ENCODE results near the gene SFTPB.

Gene SFTPB

DNA sequence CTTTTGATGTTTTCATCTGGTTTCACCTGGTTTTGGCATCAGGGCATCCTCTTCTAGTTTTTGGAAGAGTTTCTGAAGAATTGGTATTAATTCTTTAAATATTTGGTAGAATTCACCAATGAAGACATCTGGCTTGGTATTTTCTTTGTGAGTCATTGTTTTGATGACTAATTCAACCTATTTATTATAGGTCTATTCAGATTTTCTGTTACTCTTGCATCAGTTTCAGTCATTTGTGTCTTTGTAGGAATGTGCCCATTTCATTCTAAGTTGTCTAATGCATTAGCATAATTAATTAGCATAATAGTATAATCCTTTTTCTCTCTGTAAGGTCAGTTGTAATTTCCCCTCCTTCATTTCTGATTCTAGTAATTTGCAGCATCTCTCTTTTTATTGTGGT is 34.2 kb upstream of the SFTPB start:
- no peak for DNase-seq (ENCODE audit: low spot score)

DNA sequence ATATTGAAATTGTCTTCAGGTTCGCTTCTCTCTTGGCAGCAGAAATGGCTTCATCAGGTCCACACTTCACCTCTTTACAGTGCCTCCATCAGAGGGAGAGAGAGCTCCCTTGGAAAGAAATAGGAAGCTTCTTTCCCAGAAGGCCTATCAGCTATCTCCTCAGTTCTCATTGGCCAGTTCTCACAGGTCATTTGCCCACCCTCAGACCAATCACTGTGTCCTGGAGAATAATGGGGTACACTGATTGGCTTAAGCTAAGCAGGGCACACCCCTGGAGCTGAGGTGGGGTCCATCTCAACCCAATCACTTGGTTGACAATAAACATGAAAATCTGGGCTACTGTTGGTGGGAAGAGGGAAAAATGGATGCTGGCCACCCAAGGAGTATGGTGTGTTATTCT is 31.3 kb upstream of the SFTPB start:
- no peak for DNase-seq (ENCODE audit: low spot score)

DNA sequence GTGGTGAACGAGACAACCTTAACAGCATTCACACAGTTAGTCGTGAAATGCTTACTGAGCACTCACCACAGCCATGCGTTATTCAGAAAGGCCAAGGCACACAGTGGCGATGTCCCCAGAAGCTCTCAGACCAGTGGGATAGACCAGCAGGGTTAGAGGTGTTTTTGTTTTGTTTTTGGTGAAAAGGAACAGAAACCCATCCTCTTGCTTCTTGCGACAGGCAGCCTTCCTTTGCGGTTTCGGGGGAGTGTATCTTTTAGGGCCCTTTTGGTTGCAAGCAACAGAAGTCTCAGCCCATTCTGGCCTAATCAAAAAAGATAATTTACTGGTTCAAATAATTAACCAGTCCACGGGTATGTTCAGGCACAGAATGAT is 30.9 kb upstream of the SFTPB start:
- no peak for DNase-seq (ENCODE audit: low spot score)

DNA sequence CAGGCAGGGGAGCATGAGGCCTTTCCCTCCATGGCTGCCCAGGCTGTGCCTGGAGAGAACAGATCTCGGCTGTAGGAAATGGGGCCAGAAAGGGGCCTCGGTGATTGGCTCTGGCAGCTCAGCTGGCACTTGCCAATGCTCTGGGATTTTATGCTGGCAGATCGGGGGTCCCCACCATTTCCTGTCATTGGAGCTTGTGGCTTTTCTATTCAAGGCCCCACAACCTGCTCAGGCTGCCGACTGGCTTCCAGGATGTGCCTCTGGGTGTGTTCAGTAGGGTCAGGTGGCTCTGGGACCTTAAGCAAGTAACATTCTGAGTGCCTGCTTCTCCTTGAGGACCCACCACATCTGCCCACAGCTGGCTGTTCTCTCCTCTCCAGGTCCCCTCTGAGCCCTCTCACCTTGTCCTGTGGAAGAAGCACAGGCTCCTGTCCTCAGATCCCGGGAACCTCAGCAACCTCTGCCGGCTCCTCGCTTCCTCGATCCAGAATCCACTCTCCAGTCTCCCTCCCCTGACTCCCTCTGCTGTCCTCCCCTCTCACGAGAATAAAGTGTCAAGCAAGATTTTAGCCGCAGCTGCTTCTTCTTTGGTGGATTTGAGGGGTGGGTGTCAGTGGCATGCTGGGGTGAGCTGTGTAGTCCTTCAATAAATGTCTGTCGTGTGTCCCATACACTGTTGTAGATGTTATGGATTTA is 30.3 kb upstream of the SFTPB start:
- no peak for DNase-seq (ENCODE audit: low spot score)

DNA sequence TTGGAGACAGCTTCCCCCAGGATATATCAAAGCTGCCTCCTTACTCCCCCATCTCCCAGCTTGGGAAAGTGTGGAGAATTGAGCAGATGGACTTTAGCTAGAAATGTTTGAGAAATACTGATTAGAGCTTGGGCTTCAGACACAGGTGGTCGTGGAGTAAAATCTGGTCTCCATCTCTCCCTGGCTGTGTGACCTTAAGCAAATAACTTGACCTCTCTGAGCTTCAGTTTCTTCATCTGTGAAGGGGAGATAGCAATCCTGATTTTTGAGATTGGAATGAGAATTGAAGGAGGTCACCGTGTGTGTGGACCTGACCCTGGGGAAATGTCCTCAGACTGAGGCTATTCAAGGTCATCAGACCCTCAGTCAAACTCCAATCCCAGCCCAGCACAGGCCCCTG is 29.7 kb upstream of the SFTPB start:
- no peak for DNase-seq (ENCODE audit: low spot score)

DNA sequence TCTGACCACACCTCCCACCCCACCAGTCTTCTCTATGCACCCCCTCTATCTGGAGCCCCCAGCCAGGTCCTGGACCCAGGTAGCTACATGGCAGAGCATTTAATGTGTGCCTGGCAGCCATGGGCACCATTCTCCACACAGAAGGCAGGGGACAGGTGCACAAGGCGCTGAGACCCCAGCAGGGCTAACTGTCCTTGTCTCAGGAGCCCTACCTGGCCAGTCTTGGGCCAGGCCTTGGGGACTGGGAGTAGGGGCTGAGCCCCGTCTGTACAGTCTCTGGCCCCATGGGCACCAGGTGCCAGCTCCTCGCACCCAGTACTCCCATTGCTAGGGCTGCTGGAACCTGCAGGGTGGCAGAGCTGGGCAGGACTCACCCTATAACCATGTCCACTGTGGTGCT is 29.1 kb upstream of the SFTPB start:
- DNase-seq (ENCODE audit: low spot score), result no peak

DNA sequence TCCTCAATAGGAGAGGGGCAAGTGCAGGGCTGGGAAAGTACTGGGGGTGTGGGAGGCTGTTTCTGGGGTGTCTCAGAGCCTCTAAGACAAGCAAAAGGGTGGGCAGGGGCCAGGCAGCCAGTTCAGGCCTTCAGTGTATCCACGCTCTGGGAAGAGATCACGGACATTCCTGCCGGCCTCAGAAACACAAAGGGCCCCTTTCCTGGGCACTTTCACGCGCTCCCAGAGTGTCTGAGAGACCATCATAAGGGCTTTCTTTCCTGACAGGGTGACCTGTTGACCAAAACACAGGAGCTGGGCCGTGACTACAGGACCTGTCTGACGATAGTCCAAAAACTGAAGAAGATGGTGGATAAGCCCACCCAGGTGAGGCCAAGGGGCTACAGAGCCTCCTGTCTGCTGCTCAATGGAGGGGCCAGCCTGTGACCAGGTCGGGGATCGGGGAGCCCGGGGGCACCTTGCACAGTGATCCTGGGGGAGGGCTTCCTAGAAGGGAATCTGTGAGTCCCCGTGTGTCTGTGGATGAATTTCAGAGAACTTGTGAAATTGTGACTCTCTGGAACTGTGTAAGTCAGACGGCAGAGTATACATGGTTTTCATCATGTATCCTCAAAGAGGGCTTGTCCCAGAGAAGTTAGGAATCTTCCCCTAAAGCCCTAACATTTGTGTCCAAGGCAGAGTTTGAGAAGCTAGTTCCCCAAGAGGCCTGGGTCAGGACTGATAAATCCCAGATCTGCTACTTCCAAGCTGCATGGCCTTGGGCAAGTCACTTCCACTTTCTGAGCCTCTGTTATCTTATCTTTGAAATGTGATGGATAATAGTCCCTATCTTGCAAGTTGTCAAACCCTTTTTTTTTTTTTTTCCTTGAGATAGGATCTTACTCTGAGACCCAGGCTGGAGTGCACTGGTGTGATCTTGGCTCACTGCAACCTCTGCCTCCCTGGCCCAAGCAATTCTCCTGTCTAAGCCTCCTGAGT is 28.0 kb upstream of the SFTPB start:
- no peak for DNase-seq (ENCODE audit: low spot score)

DNA sequence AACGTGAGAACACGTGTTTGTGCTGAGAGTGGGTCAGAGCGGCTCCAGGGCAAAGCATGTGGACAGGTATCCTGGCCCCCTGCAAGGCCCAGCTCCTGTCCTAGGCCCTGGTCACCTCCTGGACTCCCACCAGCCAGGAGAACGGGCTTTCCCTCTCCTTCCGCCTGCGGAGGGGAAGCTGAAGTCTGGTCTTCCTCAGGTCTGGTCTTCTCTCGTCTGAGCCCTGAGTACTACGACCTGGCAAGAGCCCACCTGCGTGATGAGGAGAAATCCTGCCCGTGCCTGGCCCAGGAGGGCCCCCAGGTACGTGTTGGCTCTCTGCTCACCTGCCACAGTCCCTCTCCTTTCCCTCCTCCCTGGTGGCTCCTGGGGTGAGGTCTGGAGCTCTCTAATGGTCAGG is 27.1 kb upstream of the SFTPB start:
- DNase-seq (ENCODE audit: low spot score), result no peak

DNA sequence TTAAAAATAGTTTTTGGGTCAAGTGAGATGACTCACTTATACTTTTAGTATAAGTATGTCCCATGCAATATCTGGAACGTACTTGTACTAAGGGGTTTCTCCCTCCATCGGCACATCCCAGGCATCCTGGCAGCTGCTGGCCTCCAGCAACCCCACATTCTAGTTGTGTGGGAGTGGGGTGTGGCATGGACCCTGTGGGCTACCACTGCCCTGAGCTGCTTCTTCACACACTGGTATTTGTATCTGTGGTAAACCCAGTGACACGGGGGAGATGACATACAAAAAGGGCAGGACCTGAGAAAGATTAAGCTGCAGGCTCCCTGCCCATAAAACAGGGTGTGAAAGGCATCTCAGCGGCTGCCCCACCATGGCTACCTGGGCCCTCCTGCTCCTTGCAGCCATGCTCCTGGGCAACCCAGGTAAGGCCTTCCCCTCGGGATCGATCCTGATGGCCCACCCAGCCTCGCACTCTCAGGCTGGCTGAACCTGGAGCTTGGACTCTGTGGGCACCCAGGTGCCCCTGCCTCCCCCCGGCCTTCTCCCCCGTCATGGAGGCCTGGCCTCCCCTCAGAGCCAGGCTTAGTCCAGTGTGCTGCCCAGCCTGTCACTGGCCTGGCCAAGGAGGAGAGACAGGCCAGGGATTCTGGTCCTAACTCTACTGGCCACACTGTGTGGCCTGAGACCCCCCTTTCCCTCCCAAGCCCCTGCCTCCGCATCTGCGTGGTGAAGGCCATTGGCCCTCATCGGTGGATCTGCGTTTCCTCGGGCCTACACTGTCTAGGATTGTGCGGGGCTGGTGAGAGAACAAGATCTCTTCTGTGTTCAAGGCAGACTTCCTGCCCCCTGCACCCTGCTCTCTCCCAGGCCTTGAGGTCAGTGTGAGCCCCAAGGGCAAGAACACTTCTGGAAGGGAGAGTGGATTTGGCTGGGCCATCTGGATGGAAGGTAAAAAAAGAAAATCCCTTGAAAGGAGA is 26.3 kb upstream of the SFTPB start, which contains the start of gene GNLY:
GNLY (plus strand) TSS at position 307 of the 974 bp plus-strand sequence; CDS start at position 368, 61 bp downstream.
- DNase-seq (ENCODE audit: low spot score), result no peak

DNA sequence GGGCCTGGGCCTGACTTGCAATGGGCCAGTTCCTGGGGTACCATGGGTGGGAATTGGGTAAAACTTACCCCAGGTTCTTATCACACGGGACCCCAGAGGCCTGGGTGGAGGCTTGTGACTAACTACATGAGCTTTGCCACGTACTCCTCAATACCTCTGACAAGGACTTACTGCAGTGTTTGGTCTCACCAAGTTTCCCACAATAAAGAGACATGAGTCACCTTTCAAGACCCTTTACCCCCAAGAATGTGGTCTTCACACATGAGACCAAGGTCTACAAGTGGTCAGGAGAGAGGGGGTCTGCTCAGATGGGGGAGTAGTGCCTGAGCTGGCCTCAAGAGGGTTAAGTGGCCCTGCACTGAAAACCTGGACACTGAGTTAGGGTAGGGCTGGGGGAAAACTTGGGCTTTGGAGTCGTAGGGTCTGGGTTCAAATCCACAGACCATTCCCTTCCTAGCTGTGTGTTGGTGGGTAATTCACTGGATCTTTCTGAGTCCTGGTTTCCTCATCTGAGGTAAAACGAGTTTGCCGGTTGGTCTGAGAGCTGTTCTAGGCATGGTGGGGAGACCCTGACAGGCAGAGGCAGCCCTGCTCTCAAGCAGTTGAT is 24.1 kb upstream of the SFTPB start:
- no peak for DNase-seq (ENCODE audit: low spot score)

DNA sequence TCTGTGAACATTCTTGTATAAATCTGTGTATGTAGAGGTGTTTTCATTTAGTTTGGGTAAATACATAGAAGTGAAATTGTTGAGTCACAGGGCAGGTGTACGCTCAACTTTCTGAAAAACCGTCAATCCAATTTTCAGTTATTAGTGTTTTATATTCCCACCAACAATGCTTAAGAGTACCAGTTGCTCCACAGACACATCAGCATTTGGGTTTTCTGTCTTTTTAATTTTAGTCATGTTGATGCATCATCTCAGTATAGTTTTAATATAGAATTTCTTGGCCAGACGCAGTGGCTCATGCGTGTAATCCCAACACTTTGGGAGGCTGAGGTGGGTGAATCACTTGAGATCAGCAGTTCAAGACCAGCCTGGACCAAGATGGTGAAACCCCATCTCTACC is 22.9 kb upstream of the SFTPB start:
- no peak for DNase-seq (ENCODE audit: low spot score)

DNA sequence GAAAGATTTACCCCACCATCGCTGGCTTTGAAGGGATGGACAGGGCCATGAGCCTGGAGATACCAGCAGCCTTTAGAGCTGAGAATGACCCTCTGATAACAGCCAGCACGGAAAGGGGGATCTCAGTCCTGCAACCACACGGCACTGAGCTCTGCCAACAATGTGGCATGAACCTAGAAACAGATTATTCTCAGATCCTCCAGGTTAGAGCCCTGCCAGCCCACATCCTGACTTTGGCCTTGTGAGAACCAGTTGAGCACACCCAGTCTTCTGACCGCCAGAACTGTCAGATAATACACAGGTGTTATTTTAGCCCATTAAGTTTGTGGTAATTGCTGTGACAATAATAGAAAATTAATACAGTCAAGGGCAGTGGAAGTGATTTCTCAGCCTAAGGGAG is 16.8 kb upstream of the SFTPB start:
- DNase-seq (ENCODE audit: low spot score), result no peak

DNA sequence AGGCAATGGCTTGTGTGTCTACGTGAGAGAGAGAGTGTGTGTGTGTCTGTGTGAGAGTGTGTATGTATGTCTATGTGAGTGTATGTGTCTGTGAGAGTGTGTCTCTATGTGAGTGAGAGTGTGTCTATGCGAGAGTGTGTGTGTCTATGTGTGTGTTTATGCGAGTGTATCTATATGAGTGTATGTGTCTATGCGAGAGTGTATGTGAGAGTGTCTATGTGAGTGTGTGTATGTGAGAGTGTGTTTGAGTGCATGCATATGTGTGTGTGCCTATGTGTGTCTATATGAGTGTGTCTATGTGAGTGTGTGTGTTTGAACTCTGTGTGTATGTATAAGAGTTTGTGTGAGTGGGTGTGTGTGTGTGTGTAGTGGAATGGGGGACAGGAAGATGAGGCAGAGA is 16.4 kb upstream of the SFTPB start:
- no peak for DNase-seq (ENCODE audit: low spot score)

DNA sequence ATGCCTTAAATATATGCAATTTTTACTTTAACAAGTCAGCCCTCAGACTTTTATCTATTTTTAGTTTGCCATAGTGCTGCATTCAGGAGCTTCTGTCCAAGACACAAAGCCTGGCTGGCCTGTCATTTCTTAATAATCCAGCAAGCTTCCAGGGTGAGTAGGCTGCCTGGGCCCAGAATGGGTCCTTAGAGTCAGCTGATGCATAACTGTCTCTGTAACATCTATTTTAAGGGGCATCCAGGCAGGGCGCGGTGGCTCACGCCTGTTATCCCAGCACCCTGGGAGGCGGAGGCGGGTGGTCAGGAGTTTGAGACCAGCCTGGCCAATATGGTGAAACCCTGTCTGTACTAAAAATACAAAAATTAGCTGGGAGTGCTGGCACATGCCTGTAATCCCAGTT is 14.4 kb upstream of the SFTPB start:
- no peak for DNase-seq (ENCODE audit: low spot score)

DNA sequence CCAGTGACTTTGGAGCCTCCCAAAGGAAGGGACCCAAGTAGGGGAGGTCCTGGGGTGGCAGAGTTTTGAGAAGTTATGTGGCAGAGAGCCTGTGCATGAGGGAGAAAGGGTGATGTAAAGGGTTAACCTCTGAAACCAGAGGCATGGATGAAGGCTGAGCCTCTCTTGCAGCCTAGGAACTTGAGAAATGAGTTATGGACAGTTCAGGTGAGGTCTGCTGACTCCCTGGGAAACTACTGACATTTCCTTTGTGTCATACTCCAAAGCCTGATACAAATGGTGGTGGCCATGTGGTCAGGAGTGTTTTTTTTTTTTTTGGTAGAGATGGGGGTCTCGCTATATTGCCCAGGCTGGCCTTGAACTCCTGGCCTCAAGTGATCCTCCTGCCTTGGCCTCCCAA is 13.8 kb upstream of the SFTPB start:
- no peak for DNase-seq (ENCODE audit: low spot score)

DNA sequence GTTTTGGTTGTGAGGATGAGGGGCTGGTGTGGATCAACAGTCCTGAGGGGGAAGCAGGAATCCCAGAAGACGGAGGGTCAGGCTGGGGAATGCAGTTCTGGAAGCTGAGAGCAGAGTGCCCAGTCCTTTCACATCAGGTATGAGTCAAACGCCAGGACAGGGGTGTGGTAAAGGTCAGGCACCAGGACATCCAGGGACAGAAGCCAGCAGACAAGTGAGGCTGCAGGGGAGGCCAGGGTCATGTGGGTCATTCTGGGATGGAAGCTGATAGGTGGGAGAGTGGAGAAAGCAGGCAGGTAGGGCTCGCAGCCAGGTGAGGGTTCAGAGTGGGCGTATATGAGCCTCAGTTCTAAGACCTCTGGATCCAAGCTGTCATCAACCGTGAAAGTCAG is 13.4 kb upstream of the SFTPB start:
- DNase-seq (ENCODE audit: low spot score), result no peak

DNA sequence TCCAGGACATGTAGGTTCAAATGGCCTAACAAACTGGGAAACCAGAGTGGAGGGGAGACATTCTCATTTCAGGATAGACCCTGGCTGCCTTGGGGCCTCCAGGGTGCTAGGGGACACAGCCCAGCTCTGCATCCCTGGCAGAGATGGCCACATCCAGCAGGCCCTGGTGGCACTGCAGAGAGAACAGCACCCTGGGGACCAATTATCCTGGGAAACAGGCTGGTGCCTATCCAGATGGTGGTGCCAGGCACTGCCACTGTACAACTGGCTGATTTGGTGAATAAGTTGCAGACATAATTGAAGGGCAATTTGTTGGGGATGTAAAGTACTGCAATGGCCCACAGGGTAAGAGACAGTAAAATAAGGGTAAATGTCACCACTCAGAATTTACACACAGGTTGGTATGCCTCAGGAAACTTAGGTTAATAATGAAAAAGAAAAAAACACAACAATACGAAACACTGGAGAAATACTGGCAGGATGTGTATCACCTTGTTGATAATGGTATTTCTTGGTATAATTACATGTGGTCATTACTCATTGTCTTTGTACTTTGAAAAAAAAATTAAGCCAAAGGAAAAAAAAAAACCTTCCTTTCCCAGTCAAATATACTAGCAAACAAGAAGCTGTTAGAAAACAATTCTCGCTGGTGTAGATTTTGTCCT is 12.8 kb upstream of the SFTPB start:
- no peak for DNase-seq (ENCODE audit: low spot score)

DNA sequence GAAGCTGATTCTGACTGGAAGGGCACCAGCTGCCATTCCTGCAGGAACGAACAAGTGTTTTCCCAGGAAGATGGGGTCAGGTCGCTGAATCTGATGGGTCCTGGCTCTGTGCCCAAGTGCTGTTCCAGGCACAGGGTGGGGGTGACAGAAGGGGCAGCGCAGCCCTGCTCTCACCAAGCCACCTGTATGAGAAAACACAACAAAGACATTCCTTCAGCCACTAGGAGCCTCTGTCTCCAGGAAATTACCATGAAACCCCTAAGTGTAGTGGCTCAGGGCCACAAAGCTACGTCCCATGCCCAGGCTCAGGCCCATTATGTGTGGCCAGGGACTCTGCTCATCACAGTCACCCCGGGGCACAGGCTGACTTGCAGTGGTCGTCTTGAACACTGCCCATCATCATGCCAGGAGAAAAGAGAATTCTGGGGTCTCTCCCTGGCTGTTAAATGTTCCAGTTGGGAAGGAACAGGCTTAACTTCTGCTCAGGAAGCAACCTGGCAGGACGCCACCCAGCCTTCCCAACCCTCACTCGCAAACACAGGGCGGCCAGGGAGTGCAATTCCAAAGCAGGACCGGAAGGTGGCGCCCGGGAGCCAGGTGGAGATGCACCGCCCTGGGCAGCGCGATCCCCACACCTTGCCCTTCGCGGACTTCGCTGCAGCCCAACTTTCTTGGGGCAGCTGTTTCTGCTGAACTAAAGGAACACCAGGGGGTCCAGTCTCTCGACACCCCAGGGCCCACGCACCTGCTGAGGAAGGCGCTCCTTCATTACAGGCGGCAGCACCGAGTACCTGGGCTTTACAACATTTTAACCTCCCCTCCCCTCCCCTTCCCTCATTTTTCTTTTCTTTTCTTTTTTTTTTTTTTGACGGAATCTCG is 11.0 kb upstream of the SFTPB start:
- DNase-seq (ENCODE audit: low spot score), result peak; percentile 83

DNA sequence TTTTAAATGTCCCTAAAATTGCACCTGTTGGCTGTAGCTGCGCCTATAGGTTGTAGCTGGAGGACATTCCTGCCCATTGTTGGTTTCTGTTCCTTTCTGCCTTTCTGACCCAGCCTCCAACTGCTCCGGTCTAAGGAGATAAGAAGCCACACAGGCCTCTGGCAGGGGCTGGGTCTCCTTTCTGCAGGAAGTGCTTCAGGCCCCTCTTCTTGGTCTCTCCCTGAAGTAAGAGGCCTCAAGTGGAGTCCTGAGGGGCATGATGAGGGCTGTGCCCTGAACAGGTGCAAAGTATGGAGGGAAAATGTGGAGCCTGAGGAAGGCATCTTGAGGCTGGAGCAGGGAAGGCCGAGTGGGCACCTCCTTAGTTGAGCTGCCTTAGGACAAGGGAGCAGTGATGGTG is 10.4 kb upstream of the SFTPB start:
- DNase-seq (ENCODE audit: low spot score), result peak; percentile 8

DNA sequence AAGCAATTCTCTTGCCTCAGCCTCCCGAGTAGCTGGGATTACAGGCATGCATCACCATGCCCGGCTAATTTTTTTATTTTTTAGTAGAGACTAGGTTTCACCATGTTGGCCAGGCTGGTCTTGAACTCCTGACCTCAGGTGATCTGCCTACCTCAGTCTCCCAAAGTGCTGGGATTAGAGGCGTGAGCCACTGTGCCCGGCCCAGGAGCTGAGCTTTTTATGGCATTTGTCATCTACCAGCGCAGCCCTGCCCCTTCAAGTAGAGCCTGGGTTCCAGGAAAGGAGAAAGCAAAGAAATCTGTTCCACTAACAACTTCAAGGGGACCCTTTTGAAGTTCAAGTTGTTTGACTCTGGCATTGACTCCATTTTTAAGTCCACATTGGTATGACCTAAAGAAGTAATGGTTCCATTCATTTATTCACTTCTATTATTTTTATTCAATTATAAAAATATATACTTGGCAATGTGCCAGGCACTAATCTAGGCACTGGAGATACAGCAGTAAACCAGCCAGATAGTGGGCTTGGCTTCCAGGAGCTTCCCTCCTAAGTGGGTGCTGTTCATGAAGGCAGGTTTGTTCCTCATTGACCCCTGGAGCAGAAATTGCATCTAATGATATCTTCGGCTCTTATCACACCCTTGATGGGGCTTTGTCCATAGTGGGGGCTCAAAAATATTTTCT is 8.0 kb upstream of the SFTPB start:
- no peak for DNase-seq (ENCODE audit: low spot score)

Measured in hematopoietic multipotent progenitor cell treated with erythropoietin and hydrocortisone succinate and interleukin-3 and kit ligand, for 17 days (in vitro differentiated cells).